HG03175 (cell line): ENCODE results near the gene THSD1.
"Not testable (repeated sequence)": the region's sequence is repeated elsewhere in the genome, so short reads cannot be mapped to it uniquely, and the experiment has no call there.

Experiments
- ATAC-seq: cut with Tn5 transposase; IDR thresholded peaks from one replicate; pipeline ENCODE4 v1.9.1; 2021; ENCODE audit warnings: mild to moderate bottlenecking, moderate library complexity; ENCODE audit not compliant: unreplicated experiment

Gene THSD1

GRCh38 chr13:52362169-52362887 is 43.6 kb downstream of the THSD1 start:
- not testable (repeated sequence) for ATAC-seq

GRCh38 chr13:52361225-52361624 is 44.7 kb downstream of the THSD1 start:
- ATAC-seq, result no peak

GRCh38 chr13:52359534-52359933 is 46.4 kb downstream of the THSD1 start:
- no peak for ATAC-seq

- no peak for ATAC-seq
Measured at GRCh38 chr13:52356327-52356726, 49.6 kb downstream of the THSD1 start.

- no peak for ATAC-seq
Measured at GRCh38 chr13:52353193-52353592, 52.8 kb downstream of the THSD1 start.

GRCh38 chr13:52348983-52349780 is 56.8 kb downstream of the THSD1 start:
- ATAC-seq, result no peak

GRCh38 chr13:52348071-52348470 is 57.9 kb downstream of the THSD1 start:
- ATAC-seq, result no peak

GRCh38 chr13:52345631-52346251 is 60.2 kb downstream of the THSD1 start:
- no peak for ATAC-seq

- ATAC-seq, result no peak
Measured at GRCh38 chr13:52345048-52345447, 60.9 kb downstream of the THSD1 start.

- ATAC-seq, result no peak
Measured at GRCh38 chr13:52344108-52344507, 61.9 kb downstream of the THSD1 start.

- ATAC-seq, result not testable (repeated sequence)
Measured at GRCh38 chr13:52342203-52342602, 63.8 kb downstream of the THSD1 start.

- not testable (repeated sequence) for ATAC-seq
Measured at GRCh38 chr13:52337828-52338455, 68.0 kb downstream of the THSD1 start.

- not testable (repeated sequence) for ATAC-seq
Measured at GRCh38 chr13:52334107-52334506, 71.9 kb downstream of the THSD1 start.

GRCh38 chr13:52331844-52332243 is 74.1 kb downstream of the THSD1 start:
- ATAC-seq, result not testable (repeated sequence)
